ENCODE data around the gene CPLX3.

DNA sequence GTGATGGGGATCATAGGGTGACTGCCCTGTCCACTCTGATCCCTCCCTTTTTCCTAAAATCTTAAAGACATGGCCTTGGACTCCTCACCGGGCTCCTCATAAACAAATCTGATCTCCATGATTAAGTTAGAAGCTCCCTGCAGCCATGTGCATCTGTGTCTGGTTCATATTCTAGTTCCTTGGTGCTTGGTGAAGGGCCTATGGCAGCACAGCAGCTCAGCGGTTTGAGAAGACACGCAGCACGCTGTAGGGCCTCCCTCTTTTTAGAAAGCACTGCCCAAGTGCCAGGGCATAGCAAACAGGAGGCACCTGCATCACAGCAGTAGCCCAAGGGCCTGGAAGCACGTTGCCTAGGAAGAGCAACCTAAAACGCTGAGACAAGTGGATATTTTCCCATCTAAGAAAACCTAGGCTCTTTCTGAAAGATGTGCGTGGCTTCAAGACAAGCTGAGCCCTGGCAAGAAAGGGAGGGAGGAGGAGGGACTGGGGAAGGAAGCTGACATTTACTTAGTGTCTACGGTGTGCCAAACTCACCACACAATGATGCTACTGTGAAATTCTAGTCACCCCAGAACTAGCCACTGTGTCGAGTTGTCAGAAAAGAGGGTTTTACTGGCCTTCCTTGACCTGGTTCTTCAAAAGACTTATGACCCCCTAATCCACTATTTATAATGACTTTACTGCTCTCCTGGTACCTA lies 31.4 kb downstream of the CPLX3 start:
- TF ChIP-seq, protein P1, sequence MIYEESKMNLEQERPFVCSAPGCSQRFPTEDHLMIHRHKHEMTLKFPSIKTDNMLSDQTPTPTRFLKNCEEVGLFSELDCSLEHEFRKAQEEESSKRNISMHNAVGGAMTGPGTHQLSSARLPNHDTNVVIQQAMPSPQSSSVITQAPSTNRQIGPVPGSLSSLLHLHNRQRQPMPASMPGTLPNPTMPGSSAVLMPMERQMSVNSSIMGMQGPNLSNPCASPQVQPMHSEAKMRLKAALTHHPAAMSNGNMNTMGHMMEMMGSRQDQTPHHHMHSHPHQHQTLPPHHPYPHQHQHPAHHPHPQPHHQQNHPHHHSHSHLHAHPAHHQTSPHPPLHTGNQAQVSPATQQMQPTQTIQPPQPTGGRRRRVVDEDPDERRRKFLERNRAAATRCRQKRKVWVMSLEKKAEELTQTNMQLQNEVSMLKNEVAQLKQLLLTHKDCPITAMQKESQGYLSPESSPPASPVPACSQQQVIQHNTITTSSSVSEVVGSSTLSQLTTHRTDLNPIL (CRISPR knock-in tag; IDR thresholded peaks at IDR 0.05; ENCODE audit: low read depth): no peak
- TF ChIP-seq, protein P2, sequence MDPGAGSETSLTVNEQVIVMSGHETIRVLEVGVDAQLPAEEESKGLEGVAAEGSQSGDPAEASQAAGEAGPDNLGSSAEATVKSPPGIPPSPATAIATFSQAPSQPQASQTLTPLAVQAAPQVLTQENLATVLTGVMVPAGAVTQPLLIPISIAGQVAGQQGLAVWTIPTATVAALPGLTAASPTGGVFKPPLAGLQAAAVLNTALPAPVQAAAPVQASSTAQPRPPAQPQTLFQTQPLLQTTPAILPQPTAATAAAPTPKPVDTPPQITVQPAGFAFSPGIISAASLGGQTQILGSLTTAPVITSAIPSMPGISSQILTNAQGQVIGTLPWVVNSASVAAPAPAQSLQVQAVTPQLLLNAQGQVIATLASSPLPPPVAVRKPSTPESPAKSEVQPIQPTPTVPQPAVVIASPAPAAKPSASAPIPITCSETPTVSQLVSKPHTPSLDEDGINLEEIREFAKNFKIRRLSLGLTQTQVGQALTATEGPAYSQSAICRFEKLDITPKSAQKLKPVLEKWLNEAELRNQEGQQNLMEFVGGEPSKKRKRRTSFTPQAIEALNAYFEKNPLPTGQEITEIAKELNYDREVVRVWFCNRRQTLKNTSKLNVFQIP (CRISPR knock-in tag; IDR thresholded peaks at IDR 0.05; ENCODE audit: borderline replicate concordance, low read depth): no peak
- TF ChIP-seq, protein P3, sequence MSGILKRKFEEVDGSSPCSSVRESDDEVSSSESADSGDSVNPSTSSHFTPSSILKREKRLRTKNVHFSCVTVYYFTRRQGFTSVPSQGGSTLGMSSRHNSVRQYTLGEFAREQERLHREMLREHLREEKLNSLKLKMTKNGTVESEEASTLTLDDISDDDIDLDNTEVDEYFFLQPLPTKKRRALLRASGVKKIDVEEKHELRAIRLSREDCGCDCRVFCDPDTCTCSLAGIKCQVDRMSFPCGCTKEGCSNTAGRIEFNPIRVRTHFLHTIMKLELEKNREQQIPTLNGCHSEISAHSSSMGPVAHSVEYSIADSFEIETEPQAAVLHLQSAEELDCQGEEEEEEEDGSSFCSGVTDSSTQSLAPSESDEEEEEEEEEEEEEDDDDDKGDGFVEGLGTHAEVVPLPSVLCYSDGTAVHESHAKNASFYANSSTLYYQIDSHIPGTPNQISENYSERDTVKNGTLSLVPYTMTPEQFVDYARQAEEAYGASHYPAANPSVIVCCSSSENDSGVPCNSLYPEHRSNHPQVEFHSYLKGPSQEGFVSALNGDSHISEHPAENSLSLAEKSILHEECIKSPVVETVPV (CRISPR knock-in tag; IDR thresholded peaks at IDR 0.05): no peak
- TF ChIP-seq TOX (CRISPR knock-in tag; IDR thresholded peaks at IDR 0.05; ENCODE audit: borderline replicate concordance) (no peak), CSDC2 (CRISPR knock-in tag; IDR thresholded peaks at IDR 0.05) (no peak)
